SKM-1 treated with dmso at 0.1 percent for 144 hours (cell line): ENCODE results near the gene NHEJ1.

ENCODE experiments used
- DNase-seq: peaks from one replicate; lab custom pipeline; 2025; ENCODE audit not compliant: unreplicated experiment; lab: John Stamatoyannopoulos, UW

NHEJ1 gene

DNA sequence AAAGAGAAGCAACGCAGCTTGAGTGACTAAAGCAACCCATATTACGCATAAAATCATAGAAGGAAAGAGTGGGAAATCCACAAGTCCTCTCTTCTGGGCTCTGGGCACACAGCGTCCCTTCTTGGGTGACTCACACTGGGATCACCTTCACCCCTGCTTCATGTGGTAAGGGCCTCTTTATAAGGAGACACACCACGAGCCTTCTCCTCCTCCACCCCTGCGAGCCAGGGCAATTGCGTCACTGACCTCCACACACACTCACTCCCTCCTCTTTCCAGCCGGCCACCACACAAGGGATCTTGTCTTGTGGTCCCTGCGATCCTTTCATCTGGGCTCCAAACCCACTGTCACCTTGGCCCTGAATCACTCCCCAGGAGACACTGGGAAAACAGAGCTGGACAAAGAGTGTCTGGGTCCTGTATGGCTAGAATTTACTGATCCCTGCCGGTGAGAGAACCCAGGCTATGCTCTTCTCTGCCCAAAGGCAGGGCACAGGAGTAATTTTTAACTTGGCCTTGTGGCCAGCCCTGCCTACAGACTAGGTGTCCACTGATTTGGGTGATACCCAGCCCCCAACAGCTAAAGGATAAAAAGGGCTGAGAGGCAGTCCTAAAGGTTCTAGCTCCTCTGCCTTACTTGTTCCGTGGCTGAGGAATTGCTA is 35.3 kb downstream of the NHEJ1 start:
- DNase-seq = peak; percentile 41

DNA sequence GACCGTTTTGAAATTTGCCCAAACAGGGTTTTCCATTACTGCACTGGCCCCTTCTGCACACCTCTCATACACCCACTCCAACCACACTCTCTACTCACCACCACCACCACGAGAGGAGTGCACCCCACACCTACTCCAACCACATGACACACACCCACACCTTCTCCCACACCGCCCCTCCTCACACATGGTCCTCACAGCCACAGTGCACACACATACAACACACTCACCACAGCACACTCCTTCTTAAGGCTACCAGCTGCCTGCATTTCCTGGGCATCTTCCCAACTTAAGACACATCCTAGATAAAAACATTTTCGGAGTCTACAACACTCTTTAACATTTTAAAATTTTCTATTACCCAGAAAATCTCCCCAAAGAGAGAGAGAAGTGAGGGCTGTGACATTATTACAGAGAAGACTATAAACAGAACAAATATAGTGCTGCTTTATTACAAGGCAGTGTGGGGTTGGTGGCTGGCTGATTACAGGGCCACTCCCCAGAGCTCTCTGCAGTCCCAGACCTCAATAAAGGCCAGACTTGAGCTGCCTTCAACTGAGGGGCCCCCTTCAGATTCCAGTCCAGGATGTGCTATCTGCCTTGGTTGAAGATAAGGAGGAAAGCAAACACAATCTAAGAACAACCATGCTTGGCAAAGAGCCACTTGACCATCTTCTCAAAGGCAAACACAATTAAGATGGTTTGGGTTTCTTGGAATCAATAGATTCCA is 36.1 kb downstream of the NHEJ1 start:
- no peak for DNase-seq

DNA sequence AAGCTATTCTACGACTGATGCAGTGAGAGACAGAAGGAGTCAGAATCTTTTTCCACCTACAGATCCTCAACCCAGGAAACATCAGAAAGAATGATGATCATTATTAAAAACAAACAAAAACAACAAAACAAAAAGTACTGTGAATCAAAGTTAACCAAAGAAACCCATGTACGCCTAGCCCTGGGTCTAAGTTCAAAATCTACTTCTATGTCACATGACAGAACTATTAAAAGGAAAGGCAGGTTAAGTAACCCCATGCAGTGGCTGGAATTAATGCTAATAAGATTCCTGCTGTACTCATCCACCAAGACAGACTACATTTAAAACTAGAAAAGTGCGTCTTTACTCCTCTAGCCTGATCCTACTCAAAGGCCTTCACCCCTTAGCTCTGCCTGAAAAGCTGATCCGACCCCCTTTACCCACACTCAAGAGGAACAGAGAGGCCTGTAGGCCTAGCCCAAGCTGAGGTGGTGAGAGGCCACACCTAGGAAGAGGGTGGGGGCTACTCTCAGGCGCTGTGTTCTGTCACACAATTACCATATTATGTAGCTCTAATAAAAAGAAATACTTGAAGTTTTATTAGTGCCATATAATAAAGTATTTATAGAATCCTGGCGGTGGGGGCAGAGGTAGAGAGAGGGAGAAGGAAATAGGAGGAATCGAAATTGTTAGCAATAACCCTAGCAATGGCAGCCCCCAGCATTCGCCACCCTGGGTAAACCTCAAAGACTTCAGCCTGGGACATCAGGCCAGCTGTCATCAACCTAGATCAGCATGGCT is 37.1 kb downstream of the NHEJ1 start:
- no peak for DNase-seq

DNA sequence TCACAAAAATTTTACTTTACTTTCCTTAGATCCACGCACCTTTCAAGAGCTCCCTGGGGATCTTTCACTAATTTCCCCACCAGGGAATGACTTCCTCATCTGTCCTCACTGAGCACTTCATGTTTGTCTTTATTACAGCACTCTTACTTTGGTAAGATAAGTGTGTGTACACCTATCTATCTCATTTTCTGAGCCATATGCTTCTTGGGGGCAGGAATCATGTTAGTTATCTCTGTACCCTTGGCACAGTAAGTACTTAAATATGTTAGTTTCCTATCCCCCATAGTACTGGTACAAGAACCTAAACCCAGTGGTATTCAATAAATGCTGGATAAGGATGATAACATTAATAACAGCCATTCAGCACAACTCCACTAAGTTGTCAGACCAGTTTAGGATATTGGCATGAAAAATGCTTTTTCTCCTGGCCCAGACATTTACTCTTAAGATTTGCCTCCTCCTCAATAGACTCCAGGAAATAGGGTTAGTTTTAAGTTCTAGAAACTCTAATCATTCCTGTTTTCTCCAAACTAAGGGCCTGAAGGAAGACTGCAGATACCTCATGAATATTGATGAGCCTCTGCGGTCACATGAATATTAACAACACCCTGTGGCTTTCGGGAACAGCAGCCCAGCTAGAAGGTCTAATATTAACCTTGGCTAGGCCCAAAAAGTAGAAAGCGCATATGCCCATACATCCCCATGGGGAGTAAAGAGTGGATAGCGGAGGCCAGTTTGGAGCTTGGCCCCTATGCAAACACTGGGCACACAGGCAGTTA is 38.2 kb downstream of the NHEJ1 start:
- DNase-seq = no peak

DNA sequence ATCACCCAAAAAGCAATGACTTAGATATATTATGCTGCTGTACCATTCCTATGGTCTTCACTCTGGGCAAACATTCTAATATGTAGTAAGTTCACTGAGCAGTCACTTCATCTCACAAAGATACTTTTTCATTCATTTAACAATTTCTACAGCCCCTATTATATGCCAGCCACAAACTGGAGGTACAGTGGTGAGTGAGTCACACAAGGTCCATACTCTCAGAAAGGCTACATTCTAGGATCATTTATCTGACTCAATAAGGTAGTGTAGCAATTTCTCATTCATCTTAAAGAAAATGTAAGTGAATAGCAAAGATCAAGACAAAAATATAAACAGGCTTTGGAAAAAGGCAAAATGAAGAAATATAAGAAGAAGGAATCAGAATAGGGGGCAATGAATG is 40.5 kb downstream of the NHEJ1 start:
- DNase-seq = no peak

DNA sequence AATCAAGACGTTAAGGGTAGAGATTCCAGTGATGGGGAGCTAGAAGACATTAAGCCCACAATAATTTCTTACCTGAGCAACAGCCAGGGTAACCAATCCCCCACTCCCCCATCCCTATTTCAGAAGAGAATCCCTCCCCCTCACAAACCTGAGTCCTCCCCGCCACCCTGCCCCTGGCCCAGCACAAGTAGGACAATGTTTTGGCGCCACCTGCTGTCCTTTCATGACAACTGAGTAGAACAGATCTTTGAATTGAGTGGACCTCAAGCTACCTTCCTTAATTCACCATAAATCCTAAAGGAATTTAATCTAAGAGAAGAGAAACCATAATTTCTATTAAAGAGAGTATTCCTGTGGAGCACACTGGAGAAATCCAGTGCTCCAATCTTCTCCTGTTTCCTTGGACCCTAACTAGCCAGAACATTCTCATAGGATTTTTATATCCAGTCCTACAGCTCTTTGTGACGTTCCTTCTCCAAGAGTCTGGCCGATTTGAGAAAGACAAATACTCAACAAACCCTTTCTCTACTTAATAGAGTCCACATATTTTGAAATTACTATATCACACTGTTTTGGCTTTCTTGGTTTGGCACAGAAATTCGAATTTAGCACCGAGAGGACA is 41.1 kb downstream of the NHEJ1 start:
- peak; percentile 48 for DNase-seq

DNA sequence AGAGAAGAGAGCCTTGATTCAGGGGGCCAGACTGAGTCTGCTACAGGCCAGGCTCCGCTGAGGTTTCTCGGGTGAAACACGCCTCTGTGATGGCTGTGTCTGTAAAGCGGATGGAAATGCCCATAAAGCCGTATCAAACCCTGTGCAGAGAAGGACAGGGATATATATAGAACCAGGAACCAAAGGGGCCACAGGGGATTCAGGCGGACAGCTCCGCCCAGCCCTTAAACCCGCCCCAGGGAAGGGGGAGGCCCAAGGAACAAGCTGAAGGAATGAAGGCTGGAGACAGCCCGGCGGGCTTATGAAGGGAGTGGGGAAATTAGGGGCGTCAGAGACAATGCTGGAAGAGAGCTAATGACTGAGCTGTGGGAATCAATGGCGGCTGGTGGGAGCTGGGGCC is 42.1 kb downstream of the NHEJ1 start:
- no peak for DNase-seq

DNA sequence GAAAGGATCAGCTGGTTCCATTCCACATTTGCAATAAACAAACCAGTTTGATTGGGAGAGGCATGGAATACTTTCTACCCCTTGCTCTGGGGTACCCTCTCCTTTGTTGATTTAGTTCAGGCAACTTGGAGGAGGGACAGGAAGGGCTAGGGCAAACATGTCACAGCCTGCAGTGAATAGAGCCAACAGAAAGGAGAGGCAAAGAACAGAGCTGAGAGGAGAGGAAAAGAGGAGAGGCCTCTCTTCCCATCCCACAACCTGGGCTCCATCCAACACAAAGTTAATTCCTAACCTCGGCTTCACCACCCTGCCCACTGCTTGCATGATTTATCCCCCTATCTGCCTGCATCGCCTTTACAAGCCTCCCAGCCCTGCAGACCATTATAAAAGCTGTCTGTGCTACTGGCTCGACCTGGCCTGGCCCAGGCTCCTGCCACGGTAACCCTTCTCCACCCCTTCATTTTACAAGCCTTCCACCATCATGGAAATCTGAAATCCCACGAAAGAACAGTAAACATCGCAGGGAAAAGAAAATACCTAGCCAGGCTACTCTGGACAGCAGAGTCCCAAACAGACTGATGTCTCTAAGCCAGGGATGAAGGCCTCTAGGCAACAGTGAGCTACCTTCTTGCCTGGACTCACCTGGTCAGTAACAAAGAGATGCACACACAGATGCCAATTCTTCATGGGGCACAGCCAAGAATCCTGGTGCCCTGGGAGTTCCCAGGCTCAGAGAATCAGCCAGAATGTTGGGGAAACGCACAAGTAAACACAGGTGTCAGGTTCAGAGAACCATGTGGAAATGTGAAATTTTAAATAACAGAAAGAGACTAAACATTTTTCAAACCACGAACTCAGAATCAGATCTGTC is 43.6 kb downstream of the NHEJ1 start:
- no peak for DNase-seq

DNA sequence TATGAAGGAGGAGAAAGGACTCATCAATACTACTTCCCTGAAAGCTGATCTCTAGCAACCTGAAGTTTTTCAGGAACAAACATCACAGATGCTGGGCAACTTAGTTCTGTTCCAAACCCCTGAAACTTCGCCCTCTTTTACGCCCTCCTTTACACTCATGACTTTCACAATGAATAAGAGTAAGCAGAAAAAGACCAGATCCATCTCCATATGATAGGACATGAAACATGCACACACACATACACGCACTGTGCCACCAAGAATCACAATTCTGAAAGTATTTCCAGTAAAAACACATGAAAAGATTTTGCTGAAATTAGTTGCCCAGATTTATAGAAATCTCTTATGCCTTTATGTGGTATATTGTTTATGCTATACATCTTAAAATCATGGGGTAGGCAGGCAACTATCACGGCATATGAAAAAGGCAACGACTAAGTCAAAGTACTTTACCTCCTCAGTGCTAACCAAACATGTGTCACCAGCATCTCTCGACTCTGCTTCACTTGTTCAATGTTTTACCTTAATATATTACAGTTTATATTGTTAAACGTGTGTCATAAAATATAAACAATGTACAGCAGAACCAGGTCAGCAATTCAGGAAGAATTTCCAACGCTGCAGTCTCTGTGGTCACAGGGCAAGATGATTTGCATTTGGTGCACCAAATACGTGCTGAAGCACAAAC is 47.8 kb downstream of the NHEJ1 start:
- no peak for DNase-seq

DNA sequence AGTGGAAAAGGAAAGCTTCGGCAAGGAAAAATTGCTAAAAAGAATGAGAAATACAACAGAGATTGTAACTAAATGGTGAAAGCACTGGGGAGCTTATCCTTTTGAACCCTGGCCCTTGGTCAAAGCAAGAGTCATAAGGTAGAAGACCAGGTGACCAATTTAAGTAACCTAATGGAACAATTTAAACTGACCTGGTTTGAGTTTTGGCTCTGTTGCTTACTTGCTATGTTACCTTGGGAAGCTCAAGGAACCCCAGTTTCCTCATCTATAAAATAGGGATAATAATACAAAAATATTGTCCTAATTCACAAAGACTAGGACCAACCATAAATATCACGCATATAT is 48.6 kb downstream of the NHEJ1 start:
- DNase-seq = no peak

DNA sequence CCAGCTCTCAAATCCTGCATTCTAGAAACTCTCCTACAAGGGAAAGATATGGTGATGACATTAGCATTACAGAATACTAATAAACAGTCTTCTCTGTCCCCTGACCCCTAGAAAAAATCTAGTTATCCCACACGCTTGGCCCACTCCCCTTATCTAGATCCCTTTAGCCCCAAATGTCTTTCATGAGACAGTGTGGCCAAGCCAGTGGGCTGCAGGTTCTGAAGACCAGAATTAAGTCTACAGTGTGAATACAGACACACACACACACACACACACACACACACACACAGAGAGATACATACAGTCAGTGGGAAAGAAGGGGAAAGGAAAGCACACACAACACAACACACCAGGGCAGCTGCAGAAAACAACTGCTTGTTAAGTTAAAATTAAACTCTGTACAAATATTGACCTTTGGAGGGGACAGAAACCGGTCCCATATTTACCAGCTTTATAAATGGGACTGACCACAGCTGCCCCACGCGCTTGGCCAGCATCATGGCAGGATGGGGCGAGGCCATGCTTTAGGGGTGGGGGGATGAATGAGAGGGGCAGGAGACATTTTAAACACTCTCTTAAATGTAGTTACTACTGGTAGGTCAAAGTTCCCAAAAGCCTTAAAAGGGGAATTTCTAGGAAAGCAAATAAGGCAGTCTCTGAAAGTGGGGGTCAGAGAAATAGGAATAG is 49.1 kb downstream of the NHEJ1 start:
- no peak for DNase-seq

DNA sequence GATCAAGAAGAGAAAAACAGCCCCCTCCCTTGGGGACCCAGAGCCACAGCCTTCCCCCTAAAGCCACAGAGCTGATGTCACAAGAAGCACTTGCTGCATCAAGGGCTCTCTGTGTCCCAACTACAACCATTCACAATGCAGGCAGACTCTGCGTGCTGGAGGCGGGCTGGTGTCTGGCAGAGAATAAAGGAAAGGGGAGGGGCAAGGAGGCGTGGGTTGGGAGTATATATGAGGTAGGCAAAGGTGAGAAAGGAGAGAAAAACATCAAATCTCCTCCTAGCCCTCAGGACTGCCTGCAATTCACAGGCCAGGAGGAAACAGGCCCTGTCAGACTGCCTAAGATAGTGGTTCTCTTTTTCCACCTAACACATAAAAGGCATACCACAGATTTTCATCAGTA is 51.1 kb downstream of the NHEJ1 start:
- peak; percentile 62 for DNase-seq

DNA sequence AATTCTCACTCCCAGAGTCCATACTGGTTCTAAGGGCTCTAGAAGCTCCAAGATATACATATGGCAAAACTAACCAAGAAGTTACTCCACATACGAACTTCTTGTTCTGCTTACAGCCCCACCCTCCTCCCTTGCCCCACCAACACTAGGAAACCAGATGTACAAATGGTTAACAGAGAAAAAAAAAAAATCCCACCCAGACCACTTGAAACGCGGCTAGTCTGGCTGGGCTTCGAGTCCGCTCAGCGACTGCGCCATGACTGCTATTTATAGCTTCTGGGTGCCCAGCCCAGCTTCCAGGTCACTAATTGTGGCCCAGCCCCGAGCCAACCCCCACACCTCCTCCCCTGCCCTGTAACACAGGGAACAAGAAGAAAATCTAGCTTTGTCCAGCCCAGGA is 52.9 kb downstream of the NHEJ1 start:
- DNase-seq = no peak

DNA sequence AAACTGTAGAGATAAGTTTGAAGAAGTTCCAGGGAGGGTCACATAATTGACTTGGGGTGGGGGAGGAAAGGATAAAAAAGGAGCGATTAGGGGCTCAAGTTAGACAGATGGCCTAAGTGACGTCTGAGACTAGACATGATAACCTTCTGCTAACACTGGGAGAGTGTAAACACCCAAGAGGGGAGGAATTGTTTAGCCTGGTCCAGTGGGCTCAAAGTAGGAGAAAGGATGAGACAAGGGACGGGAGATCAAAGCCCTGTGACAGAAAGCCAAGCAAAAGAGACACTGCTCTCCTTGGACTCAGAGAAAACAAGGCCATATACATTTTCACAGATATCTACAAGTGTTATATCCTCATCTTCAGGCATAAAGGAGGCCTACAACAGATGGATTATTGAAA is 54.4 kb downstream of the NHEJ1 start:
- no peak for DNase-seq

DNA sequence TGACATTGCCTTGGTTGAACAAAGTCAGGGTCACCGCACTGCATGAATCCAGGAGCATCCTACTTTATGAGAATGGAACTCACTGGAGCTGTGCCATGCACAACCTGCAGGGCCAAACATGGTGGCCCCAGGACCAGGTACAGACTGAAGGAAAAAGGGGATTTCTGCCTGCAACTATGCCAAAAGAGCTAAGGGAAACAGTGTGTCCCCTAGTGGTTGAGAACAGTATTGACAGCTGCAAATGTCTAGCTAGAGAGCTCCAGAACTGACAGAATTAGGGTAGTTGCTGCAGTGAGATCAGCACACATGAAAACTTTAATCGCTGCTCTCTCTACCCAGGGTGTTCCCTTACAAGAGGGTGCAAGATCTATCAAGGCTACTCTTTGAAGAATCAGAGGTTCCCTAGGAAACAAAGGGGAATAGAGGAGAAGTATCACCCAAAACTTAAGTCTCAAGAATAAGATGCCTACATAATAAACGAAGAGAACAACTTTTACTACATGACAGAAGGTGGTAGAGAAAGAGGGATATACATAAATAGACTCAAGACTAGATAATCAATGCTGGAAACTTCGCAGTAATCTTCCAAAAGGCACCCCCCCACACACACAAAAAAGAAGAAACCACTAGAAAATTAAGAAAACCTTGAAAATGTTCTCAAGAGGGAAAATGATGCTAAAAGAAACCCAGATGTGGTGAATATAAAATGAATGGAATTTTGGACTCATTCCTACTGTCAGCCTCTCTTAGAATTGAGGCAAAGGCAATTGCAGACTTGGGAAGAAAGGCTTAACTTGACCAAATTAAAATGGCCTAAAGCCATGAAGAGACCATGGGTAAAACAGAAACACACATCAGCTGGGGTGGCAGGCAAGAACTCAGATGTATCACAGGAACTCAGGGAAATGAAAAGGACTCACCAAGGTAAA is 56.2 kb downstream of the NHEJ1 start:
- peak; percentile 54 for DNase-seq

DNA sequence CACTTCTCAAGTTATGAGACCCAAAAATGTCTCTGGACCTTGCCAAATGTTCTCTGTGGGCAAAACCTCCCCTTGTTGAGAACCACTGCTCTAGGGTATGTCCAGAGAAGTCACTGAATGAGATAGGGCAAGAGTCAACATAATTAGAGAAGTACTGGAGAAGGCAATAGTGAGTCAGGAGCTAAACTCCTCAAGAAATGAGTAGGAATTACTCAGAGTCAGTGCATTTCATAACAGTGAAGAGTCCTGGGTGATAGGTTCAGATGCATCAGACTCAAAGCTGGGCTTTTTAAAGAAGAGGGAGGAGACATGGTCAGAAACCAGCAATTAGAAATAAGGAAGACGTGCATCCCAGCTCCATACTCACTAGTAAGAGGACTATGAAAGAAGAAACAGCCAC is 61.3 kb downstream of the NHEJ1 start:
- no peak for DNase-seq

DNA sequence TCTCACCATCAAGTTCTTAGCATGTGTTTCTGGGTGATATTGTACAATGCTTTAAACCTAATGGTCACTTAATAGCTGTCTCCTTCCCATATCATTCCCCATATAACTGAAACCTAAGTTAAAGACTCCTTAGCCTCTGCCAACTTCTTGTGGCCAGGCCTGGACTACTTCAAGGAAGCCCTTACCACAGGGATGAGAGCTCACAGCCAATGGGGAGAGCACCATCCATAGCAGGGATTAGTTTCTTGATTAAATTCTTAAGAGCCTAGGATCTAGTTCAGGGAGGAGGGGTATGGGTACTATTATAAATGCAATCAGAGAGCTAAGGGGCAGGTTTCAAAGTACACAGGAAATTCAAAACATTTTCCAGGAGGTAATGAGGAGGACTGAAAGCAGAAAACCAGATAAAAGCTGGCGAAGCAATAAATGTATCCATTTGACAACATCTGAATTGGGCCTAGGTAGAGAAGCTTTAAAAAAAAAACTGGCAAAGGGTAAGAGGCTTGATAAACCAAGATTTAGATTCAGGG is 65.1 kb downstream of the NHEJ1 start:
- no peak for DNase-seq

DNA sequence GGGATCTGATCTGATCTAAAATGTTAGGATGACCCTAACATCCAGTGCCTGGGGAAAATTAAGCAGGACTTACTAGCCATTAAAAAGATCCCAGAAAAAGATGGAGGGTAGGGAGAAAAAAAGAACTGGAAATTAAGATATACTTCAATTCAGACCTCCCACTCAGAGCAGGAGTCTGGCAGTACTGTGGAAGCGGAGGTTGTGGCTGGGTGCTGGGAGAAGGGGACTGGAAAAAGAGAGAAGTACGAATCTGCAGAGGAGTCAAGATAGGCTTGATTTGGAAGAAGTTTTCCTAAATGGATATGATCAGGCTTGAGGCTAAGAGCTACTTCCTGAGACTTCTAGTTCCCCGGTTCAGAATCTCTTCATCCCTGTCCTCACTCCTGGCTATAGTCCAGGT is 66.4 kb downstream of the NHEJ1 start:
- no peak for DNase-seq
